DMS153 treated with DMSO at 0.1 percent for 48 hours (cell line): Measurements from ENCODE around the gene MRPL19.
"Not testable (repeated sequence)": the region's sequence is repeated elsewhere in the genome, so short reads cannot be mapped to it uniquely, and the experiment has no call there.

ENCODE experiments used
- DNase-seq: peaks from one replicate; lab custom pipeline; 2025; ENCODE audit not compliant: unreplicated experiment; lab: John Stamatoyannopoulos, UW

MRPL19 gene

GRCh38 chr2:75666911-75667310, 20.3 kb downstream of the MRPL19 start:
- no peak for DNase-seq

GRCh38 chr2:75667884-75668283, 21.3 kb downstream of the MRPL19 start:
- no peak for DNase-seq

GRCh38 chr2:75675423-75675822, 28.8 kb downstream of the MRPL19 start:
- not testable (repeated sequence) for DNase-seq

GRCh38 chr2:75675908-75676307, 29.3 kb downstream of the MRPL19 start:
- no peak for DNase-seq

DNA sequence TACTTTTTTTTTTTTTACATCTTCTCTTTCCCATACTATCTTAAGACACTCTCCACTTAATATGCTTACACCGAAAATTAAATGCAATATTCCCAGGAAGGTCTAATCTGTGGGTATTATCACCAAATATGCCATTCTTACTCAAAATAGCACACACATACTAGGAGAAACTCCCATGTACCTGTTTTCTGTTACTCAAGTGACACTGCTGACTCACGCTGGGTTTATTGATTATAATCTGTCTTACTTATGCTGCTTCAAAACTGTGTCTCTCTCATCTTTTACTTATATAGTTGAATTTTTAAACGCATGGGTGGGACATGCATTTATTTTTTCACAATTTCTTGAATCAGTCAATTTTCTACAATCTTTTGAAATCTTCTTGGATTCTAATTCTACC, 29.9 kb downstream of the MRPL19 start:
- no peak for DNase-seq

DNA sequence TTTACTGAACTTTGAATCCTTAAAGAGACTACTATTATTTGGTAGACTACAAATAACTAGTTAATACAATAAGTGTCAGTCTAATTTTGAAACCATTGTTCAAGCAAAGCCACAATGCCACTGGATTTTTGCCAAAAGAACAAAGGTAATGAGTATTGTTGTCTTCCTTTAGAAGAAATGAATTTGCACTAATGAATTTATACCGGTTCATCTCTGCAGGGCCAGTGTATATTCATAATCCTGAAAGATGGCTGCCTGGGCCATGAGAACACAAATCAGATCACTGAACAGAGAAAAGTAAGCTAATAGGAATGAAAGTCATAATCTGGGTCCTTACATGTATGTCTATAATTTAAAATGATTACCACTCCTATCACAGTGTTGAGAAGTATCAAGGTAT, 33.0 kb downstream of the MRPL19 start:
- DNase-seq: no peak

- no peak for DNase-seq
These were observed 33.8 kb downstream of the MRPL19 start for GRCh38 chr2:75680402-75680801.

DNA sequence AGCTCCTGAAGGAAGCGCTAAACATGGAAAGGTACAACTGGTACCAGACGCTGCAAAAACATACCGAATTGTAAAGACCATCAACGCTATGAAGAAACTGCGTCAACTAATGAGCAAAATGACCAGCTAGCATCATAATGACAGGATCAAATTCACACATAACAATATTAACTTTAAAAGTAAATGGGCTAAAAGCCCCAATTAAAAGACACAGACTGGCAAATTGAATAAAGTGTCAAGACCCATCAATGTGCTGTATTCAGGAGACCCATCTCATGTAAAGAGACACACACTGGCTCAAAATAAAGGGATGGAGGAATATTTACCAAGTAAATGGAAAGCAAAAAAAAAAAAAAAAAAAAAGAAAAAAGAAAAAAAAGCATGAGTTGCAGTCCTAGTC, 36.8 kb downstream of the MRPL19 start:
- DNase-seq: not testable (repeated sequence)

DNA sequence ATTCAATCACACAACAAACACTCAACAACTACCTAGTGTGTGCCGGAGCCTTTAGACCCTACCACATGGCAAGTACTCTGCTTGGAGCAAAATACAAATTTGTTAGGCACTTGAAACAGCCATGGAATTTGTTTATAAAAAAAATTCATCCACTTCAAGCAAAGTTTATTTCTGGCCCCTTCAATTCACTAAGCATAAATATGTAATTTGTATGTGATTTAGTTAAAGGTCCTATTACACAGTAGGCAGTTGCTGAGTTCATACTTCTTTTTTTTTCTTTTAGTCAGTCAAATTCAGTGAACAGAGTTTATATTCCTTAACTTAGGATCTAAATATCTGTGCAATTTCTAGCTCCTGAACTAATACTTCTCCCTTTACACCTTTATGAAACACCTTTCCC, 41.6 kb downstream of the MRPL19 start:
- no peak for DNase-seq

DNA sequence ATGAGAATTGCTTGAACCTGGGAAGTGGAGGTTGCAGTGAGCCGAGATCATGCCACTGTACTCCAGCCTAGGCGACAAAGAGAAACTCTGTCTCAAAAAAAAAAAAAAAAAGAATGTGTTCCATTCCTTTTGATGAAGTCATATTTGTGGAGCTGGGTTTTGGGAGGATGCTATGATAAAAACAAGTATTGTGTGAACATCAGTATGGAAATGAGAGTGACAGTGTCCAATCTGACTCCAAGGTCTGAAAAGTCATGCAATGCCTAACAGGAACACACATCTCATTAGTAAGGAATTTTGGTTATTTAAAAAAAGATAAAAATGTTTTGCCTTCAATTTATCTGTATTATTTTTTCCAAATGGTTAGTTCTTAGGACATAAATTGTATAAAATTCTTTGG, 52.3 kb downstream of the MRPL19 start:
- DNase-seq: no peak

GRCh38 chr2:75702593-75702992, 56.0 kb downstream of the MRPL19 start:
- no peak for DNase-seq

DNA sequence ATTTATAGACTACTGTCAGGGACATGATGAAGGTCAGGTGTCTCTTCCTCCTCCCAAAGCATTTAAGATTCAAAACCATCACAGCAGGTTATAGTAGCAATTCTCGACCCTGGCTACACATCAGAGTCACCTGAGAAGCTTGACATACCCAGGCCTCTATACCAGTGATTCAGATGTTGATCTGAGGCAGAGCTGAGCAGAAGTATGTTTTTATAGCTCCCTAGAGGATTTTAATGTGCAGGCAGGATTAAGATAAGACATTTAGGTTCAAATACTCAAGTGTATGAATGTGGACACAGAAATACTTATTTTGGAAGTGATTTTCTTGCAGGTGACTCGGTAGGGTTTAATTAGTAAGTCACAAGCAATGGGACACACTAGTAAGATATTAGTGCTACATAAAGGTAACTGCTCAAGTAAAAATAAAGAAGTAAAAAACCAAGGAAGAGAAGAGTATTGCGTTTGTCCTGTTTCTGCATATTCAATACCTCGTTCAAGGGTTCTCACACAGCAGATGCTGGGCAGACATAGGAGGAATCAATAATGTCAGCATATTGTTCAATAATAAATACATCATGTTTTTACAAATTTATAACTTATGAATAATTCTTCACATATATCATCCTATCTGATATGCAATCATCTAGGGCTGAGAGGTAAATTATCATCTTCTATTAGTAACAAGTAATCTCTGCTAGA, 57.2 kb downstream of the MRPL19 start:
- DNase-seq: no peak

DNA sequence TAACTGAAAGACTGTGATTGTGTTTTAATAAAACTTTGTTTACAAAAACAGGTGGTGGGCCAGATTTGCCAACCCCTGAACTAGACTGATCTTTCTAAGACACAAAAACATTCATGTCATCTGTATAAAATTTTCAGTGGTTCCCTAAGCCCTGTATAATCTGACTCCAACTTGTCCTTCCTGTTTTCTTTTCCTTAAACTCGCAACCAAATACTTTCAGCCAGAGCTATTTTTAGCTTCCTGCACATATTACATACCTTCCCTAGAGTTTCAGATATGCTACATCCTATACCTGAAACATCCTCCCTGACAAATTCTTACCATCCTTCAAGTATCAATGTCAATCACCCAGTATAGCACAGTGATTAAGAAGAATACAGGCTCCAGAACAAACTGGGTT, 59.3 kb downstream of the MRPL19 start:
- no peak for DNase-seq

GRCh38 chr2:75707901-75708300, 61.3 kb downstream of the MRPL19 start:
- no peak for DNase-seq

GRCh38 chr2:75709297-75709696, 62.7 kb downstream of the MRPL19 start:
- DNase-seq: no peak

DNA sequence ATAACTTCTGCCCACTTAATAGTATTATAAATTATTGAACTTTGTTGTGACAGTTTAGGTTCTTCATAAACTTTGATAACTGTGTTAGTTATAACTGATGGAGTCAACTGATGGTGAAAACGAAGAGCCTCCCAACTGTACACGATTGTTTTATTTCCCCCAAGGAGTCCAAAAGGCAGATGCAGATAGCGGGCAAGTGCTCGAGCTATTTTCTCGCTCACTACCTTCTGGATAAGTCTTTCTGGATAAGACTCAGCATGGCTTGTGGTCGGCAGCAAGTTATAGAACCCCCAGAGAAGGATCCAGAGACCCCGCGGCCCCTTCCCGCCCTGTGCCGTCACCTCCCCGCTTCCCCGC, 63.6 kb downstream of the MRPL19 start:
- no peak for DNase-seq

- DNase-seq: peak; percentile 91
These were observed 64.1 kb downstream of the MRPL19 start, which contains the start of gene GCFC2 for GRCh38 chr2:75710577-75711253. GCFC2 (minus strand) TSS chr2:75710915; CDS start chr2:75710855, 60 bp downstream.

DNA sequence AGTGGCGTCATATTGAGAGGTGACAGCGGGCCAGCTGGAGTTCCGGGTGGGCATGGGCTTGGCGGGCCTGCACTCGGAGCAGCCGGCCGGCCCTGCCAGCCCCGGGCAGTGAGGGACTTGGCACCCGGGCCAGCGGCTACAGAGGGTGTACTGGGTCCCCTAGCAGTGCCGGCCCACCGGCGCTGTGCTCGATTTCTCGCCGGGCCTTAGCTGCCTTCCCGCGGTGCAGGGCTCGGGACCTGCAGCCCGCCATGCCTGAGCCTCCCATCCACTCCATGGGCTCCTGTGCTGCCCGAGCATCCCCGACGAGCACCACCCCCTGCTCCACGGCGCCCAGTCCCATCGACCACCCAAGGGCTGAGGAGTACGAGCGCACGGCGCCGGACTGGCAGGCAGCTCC, 65.0 kb downstream of the MRPL19 start:
- DNase-seq: not testable (repeated sequence)

GRCh38 chr2:75716406-75716805, 69.8 kb downstream of the MRPL19 start:
- no peak for DNase-seq

GRCh38 chr2:75719616-75720015, 73.0 kb downstream of the MRPL19 start:
- DNase-seq: no peak

DNA sequence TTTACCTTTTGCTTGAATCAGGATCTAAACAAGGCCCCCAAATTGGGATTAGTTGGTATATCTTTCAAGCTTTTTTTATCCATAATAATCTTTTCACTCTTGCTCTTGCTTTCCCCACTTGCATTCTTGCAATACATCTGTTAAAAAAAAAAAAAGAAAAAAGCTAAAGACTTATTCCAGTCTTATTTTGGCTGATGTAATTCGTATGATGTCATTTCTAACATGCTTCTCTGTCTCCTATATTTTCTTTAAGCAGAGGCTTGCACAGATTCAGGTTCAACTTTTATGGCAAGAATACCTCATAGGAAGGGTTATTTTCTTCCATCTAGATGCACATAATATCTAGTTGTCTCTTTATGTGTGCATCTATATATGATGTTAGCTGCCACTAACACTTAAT, 73.9 kb downstream of the MRPL19 start:
- no peak for DNase-seq

DNA sequence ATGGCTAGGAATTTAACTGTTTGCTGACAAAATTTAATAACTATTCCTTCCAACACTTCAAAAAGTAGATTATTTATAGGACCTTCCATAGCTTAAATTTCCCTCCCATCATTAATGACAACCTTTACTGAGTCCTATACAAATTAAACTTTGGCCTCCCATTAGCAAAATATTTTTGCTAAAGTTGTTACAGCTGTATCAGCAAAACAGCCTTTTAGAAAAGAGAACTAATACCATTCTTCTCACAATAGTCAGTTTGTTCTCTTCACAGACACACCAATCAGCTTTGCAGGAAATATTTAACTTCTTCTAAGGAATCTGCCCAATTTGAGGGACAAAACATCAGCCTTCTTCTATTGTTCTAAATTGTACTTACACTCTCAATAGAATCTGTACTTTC, 76.1 kb downstream of the MRPL19 start:
- DNase-seq: no peak
